Measurements from ENCODE around the gene TESK2.
A peak's percentile ranks its signal among the peaks of the same experiment; 100 is the strongest.

Gene TESK2

DNA sequence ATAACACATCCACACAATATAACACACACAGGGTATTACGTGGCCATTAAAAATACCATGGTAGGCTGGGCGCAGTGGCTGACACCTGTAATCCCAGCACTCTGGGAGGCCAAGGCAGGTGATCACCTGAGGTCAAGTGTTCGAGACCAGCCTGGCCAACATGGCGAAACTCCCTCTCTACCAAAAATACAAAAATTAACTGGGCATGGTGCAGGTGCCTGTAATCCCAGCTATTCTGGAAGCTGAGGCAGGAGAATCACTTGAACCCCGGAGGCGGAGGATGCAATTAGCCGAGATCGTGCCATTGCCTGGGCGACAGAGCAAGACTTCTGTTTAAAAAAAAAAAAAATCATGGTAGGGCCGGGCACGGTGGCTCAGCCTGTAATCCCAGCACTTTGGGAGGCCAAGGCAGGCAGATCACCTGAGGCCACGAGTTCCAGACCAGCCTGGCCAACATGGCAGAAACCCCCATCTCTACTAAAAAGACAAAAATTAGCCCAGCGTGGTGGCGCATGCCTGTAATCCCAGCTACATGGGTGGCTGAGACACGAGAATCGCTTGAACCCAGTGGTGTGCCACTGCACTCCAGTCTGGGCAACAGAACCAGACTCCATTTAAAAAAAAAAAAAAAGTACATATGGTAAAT is 188.3 kb downstream of the TESK2 start:
- no peak for DNase-seq

DNA sequence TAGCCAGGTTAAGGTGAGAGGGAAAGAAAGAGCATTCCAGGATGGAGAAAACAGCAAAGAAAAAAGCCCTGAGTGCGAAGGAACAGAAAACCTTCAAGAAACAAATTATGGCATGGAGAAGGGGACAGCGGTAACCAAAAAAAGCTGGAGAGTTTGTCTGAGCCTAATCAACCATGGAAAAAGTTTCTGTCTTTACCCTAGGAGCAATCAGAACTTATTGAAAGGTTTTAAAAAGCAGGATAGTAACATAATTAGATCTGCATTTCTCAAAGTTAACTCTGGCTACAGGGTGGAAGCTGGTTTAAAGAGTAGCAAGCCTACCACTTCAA is 190.3 kb downstream of the TESK2 start:
- DNase-seq, result no peak

DNA sequence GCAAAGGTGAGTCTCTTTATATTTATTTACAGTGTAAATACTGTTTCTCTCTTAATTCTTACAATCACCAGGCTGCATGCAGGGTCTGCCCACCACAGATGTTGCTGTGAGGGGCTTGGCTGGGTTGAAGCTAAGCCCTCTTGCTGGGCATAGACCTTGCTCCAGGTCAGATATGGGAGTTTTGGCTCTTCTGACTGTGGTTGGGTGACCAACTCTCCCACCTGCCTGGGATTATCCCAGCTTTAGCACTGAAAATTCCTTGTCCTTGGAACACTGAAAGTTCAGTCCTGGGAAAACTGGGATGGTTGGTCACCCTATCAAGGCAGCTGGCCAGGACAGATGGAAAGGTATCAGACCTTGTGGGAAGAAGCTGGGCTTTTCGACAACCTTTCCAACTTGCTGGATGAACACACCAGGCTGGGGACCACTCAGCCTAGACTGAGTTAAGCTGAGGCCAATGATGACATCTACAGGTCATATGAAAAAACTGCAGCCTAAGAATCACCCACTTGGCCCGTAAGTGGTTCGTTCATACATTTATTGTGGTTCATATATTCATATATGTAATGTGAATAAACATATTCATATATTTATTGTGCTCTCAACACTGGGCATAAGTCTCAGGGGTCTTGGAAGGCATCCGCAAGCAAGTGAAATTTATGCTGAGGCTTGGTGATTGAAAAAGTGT is 190.8 kb downstream of the TESK2 start:
- peak; percentile 44 for DNase-seq

DNA sequence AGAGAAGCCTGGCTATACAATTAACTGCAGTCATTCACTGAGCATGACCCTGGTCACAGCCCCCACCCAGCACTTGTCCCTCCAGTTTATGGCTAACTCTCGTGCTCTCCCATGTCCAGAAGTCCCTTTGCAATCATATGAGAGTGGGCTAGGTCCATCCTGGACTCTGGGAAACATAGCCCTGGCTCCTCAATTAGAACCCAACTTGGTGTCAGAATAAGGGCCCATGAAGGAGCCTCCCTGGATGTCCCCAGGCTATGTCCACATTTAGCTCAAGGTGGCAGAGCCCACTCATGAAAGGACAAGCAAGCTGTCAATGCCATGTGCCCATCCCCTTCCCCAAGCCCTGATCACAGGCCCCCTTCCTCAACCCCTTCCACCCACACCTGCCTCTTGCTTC is 191.7 kb downstream of the TESK2 start:
- DNase-seq, result no peak

DNA sequence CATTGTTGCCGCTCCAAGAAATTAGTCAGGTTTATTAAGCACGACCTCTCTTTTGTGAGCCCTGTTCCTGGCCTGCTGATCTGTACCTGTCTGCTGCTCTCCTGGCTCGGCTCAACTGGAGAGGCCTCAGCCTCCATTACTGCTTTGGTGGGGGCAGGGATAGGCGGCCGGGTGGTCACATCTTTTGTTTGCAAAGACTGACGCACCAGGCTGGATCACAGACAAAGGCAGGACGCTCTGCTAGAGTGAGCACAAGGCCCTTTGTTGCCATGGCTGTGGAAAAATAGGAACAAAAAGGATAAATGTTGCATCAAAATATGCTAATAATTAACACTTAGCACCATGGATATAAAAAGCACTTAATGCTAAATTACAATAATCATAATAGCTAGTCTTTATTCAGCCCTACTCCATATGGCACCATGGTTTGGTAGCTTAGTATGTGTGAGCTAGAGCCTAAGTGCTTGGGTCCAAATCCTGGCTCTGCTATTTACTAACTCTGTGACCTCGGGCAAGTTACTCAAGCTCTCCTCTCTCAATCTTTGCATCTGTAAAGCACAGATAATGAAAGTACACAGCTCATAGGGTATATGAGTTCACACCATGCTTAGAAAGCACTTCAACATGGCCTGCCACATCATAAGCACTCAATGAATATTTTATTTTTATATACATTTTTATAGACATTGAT is 193.2 kb downstream of the TESK2 start:
- no peak for DNase-seq
